CD4-positive, alpha-beta T cell treated with Interleukin-4 for 4 hours (primary cell): Measurements from ENCODE around the gene IVL.

Experiments
- DNase-seq: peaks from one replicate; pipeline ENCODE4 v3.0.0-alpha.2; 2020

The IVL gene

DNA sequence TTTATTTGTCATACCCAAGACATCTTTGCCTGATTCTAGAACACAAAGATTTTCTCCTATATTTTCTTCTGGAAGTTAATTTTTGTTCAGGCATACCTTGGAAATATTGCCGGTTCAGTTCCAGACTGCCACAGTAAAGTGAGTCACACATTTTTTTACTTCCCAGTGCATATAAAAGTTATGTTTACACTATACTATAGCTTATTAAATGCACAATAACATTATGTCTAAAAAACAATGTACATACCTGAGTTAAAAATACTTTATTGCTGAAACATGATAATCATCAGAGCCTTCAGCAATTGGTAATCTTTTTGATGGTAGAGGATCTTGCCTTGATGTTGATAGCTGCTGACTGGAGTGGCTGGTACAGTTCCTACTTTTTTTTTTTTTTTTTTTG is 20.2 kb upstream of the IVL start:
- no peak for DNase-seq

DNA sequence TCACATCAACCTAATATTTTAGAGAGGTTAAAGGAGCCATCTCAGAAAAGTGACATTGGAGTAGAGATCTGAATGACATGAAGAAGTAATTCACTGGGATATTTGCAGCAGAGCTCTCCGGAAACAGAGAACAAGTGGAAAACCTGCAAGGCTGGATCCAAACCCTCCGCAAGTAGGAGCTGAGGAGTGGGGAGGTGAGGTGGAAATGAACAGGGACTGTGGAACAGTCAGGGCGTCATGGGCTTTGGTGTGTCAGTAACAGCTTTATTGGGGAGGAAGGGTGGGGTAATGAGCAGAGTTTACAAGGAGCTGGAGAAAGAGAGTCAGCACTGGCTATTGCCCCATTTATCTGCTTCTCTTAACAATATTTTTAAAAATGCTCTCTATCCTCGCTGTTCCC is 9.3 kb upstream of the IVL start:
- DNase-seq = no peak

DNA sequence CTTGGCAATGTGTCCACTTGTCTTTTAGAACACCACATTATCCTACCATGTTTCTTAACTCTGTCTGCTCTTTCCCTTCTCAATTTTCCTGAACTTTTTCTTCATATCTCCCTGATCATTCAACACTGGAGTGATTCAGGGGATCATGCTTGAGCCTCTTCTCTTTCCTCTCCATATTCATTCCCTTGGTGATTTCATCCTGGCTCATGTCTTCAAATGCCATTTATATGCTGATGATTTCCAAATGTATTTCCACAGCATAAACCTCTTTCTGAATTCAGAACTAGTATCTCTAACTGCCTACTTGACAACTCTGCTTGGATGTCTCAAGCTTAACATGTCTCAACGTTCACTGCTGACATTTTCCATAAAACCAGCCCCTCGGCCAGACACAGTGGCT is 8.5 kb upstream of the IVL start:
- DNase-seq = no peak

DNA sequence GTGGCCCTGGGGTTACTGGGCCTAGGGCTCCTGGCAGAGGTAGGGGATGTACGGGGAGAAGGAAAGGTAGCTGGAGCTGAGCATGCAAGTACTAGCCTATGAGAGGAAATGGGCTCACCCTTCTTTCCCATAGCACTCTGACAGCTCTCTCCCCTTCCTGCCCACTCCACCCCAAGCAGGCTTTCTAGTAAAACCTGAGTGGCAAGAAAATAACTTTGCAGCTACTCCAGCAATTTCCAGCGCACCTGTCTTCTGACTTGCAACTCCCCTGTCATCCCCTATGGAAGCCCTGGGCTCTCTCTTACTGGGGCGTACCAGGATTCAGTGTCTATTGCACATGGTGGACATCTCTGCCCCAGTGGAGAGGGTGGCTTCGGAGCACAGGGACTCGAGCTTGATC is 6.7 kb upstream of the IVL start:
- no peak for DNase-seq

DNA sequence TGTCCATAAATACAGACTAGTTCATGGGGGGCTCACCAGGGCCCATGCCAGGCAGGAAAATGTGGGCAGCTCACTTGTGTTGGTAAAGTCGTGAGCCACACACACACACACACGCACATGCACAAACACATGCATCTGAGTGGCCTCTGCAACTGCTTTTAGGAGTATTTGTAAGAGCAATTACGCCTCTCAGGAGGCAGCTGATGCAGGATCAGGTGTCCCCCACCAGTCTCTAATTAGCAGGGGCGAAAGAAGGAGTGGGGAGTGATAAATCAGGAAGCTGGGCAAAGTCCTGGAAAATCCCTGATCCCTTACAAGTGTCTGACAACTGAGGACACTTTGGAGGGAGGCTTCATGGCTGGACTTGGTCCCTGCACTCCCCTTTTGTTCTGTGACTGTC is 5.7 kb upstream of the IVL start:
- no peak for DNase-seq

DNA sequence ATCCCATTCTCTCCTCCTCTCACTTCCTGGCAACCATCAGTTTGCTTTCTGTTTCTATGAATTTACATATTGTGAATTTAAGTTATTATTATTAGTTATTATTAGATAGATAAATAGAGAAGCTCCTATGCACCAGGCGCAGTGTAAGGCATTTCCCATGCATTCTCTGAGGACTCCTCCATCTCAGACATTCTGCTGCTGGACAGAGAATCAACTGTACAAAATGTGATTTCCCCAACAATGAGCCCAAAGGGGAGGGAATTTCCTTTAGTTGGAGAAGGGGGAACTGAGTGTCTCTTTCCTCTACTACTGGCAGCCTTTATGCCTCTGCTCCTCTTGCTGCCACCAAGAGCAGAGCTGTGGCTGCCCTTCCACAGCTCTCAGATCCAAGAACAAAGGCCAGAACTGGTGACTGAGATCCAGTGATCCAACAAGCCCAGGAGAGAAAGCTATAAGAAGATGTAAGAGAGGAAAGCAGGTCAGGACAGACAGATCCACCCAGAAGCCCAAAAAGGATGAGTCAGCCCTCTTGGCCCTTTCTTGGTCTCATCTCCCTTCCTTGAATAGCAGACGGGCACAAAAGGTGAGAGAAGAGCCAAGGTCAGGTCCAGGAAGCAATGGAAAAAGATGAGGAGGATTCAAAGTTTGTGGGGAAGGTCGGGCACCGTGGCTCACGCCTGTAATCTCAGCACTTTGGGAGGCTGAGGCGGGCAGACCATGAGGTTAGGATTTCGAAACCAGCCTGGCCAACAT is 3.5 kb upstream of the IVL start:
- no peak for DNase-seq

DNA sequence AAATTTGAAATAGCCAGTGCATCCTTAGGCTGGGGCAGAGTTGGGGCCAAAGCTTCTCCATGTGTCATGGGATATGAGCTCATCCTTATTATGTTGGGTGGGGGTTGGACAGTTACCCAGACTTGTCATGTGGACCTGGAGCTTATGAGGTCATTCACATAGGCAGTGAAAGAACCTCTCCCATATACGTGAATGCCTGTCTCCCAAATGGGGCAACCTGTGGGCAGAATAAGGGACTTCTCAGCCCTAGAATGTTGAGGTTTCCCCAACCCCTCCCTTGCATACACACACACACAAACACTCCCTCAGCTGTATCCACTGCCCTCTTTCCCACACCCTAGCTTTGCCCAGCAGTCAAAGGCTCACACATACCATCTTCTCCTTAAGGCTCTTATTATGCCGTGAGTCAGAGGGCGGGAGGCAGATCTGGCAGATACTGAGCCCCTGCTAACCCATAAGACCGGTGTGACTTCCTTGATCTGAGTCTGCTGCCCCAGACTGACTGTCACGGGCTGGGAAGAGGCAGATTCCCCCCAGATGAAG is 2.3 kb upstream of the IVL start:
- DNase-seq = no peak

DNA sequence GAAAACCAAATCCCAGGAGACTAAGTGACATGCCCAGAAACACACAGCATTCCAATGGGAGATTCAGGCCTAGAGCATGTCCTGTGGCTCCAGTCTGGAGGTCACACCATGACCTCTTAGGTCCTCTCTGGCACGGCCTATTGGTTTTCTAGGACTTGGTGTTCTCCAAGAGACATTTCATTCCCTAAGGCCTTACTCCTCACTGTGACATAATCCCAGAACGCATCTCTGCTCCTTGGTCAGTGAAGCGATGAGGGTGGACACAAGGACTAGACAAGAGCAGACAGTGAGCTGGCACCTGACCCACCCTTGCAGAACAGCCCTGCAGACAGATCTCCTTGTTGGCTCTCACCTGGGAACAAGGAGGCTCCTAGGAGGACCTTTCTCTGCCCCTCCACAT is 860 bp downstream of the IVL start:
- DNase-seq = no peak

DNA sequence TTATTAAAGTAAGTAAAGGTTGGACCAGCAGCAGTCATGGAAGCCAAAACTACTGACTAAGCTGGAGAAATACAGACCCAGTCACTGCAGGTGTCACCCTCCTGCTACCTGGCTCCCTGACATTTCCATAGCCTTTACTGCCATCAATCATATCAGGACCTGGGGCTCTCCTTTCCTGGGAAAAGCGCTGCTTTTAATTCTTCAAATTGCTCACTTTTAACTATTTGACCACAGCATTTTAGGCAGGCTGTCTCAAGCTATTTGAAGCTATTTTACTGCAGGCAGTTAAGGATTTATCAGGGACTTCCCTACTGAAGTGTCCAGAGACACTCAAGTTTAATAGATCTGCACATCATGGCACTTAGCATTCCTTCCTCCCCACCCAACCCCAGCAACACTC is 4.1 kb downstream of the IVL start:
- no peak for DNase-seq

DNA sequence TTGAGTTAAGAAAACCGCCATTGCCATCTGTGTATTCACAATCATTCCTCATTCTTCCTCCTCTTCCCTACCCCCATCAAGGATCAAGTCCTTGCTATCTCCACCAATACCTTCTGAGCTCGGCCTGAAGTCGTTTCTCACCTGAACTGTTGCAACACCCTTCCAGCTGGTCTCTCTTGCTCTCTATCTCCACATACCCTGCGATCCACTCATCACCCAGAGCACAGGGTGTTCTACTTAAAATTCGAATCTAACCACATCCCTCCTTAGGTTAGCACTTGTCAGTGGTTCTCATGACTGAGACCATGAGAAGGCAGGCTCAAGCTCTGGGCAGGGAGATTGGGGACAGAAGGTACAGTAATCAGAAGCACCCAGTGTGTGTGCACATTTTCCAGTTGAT is 4.6 kb downstream of the IVL start:
- no peak for DNase-seq

DNA sequence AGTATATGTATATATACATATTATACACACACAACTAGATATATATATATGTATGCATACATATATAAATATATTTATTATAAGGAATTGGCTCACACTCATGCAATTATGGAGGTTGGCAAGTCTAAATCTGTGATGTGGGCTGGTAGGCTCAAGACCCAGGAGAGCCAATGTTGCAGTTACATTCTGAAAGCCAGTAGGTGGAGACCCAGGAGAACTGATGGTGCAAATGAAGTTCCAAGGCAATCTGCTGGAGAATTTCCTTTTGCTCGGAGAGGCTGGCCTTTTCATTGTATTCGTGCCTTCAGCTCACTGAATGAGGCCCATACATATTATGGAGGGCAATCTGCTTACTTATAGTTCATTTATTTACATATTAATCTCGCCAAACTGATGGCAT is 9.4 kb downstream of the IVL start:
- no peak for DNase-seq

DNA sequence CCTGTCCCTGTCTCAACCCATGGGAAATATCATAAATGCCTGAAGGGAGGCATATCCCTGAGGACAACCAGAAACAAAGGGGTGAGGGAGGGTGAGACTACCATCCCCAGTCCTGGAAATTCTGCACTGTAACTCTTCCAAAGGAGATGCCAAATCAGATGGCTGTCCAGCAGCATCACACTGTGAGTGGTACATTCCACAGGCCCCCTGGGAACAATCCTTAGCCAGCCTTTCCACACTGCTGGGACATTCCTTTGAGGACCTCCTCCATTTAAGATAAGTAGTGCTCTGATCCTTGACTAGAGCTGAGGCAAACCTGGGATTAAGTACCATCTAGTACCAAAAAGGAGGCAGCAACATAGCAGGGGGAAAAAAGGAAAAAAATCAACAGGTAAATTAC is 10.7 kb downstream of the IVL start:
- no peak for DNase-seq

DNA sequence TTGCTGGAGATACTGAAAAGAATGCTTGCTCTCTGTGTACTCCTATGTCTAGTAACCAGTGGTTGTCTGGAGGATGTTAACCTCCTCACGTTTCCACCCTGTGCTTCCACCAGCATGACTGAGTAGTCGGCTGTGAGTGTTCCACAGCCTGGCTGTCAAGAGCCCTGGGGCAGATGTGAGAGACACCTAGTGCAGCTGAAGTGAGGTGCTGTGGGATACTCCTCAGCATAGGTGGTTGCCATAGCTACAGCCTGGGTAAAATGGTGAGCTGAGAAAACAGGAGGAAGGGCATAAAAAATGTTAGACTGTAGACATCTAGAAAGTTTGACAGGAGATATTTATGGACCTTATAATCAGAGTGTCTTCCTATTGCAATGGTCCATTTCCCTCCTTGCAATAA is 15.8 kb downstream of the IVL start:
- no peak for DNase-seq

DNA sequence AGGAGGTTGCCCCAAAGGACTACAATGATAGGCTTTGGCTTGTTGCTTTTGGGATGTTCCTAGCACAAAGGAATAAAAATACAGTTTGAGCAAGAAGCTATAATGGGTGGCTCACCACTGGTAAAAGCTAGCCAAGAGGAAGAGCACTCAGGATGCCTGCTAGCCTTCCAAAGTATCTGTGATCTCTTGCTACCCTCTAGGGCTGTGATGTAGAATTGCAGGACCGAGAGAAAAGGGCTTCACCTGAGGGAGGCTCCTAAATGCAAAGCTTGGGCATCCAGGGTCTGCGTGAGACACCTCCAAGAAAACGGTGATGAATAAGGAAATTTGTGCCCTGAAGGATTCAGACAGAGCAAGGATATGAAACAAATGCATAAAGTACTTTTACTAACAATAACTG is 17.7 kb downstream of the IVL start:
- DNase-seq = no peak

DNA sequence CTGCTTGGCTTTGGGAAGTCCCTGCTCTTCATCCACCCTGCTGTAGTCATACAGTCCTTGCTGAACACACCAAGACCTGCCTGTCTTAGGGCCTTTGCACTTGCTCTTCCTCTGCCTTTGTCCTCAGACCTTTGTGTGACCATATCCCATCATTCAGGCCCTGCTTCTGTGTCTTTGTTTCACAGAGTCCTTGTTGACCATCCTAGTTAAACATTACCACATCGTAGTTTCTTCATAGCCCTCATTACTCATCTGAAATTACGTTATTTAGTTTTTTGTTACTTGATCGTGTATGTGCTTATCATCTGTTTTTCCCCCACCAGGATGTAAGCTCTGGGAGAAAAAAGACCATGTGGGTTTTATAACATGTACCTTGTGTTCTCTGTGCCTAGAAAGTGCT is 20.3 kb downstream of the IVL start:
- no peak for DNase-seq

DNA sequence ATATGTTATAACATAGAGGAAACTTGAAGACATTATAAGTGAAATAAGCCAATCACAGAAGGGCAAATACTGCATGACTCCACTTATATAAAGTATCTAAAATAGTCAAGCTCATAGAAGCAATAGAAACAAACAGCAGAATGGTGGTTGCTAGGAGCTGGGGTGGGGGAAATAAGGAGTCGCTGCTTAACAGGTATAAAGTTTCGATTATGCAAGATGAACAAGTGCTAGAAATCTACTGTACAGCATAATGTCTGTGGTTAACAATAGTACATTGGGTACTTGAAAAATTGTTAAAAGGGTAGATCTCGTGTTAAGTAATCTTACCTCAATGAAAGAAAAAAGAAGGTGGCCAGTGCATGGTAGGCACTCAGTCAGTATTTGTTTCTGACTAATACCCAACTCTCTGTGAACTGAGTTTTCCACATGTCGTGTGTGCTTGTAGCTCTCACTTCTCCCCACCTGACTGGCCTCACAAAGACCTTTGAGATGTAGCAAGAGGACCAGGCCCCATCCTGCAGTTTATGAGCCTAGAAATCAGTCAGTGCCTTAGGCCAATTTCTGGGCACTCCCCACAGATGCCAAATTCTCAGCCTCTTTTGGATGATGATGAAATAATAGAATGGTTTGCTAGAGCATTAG is 23.9 kb downstream of the IVL start:
- DNase-seq = no peak

DNA sequence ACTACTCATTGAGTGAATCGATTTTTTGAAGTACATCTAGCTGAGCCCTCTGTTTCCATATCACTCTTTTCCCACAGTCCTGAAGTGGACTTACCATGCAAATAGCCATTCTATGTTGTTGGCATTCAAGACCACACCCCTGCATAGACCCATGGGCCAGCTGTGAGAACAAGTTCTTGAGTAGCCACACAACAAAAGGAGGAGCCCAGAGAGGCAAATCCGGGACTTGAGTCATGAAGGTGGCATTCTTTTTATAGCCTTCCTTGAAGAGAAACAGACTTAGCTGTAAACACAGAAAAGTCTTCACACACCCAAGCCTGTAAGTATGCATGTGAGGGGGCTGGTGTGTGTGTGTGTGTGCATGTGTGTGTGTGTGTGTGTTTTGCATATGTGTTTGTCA is 24.9 kb downstream of the IVL start:
- DNase-seq = no peak

DNA sequence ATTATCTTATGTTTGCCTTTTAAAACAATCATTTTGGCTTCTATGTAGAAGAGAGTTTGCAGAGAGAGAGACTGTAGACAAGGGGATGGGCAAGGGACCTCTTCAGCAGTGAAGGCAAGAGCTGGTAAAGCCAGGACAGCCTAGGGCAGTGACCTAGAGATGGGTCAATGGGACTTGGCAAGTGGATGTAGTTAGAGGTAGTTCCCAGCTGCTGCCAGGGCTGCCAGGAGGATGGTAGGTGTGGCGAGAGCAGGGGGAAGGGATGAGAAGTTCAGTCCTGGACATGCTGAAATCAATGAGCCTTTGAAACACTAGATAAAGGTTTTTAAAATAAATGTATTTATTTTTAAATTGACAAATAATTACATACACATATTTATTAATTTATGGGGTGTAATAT is 32.3 kb downstream of the IVL start:
- DNase-seq = no peak

DNA sequence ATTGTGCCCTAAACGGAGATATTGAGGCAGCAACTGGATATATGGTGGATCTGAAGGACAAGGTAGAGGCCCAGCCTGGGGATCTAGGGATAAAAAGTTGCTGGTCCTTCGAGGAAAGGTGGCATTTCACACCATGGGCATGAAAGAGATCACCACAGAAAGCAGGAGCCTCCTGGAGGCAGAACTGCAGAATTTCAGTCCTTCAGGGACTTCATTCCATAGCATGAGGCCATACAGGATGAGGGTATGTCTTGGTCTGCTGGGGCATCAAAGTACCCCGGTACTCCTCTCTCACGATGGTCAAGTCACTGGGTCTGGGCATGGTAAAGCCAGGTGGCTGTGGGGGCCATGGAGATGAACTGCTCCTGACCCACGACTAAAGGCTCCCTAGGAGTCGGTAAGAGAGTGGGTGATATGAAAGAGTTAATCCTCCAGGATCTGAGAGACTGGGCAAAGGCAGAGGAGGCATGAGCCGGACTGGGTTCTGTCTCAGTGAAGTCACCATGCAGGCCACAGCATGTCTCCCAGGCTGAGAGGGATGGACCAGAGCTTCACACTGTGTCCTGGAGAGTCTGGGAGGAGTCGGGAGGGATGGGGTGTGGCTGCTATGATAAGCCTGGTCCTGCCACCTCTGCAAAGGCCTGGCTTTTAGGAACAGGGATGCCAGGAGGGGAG is 32.8 kb downstream of the IVL start:
- no peak for DNase-seq

DNA sequence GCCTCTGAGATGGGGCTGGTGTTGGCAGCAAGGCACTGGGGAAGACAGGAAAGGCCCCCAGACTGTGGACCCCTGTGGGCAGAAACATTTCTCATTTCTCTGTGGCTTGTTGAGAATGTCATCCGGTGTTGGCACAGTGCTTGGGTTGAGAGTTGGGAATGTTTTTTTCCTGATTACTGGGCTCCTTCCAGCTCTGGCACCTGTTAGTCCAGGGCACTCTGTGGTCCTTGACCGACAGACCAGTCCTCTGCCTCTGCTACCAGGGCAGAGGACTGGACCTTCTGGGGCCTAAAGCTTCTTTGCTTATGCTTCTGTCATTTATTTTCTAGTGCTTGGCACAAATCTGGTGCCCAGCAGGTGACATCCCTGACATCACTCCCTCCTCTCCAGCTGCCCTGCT is 33.8 kb downstream of the IVL start:
- DNase-seq = no peak

DNA sequence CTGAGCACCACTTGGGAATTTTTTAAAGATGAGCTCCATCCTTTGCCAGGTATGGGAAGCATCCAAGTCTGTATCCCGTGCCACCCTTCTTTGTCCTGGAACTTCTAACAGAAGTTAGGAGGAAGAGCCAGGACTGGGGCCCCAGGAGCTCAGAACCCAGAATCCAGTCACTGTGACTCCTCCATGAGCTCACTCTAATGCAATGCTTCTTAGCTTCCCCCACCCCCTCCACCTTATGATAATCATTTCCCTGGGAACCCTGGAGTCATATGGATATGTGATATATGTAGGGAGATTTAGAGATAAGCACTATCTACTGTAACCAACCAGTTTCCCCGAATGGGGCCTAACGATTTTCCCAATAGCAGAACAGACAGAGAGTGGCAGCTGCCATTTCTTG is 37.9 kb downstream of the IVL start:
- no peak for DNase-seq

DNA sequence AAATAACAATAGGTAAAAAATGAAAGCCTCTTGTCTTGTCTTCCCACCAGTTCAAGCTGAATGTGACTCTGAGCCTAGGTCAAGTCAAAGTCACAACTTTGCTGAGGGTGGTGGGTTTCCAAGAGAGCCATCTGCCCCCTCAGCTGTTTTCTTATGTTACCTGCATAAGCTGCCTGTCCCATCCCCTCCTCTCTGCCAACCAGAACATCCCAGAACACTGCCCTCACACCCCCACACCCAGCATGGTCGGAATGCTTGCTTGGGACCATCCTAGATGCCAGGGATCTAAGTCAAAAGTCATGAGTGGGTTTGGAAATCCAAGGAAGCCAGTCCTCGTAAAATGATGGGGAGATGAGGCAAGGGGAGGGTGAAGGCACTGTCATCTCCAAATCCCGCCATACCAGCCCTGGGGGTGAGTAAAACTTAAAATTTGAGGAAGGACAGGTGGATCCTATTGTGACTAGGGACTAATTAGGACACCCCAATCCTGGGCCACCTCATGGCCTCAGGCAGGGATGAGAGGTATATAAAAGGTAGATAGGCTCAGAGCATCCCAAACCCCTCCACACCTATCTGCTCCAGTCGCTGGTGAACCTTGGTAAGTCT is 38.4 kb downstream of the IVL start, which contains the start of gene SPRR5:
TSS of gene SPRR5 (plus strand) at position 556 of the 606 bp plus-strand sequence. CDS start 1,349 bp downstream, outside the sequence.
- no peak for DNase-seq

DNA sequence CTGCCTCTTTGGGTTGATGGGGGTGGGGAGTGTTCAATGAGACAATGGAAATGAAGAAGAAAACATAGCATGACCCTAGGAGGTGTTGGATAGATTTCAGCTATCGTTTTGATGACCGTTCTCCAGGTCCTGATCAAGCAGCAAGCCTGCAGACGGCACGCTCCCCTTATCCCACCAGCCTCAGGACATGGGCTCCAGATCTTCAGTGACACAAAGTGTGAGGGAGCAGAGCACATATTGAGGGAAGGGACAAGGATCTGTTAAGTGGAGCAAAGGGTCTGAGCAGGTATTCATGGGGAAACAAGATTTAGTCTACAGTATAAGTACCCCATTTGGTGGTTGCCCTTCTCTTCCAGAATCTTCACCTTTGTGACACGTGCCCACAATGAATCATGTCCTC is 43.4 kb downstream of the IVL start:
- no peak for DNase-seq

DNA sequence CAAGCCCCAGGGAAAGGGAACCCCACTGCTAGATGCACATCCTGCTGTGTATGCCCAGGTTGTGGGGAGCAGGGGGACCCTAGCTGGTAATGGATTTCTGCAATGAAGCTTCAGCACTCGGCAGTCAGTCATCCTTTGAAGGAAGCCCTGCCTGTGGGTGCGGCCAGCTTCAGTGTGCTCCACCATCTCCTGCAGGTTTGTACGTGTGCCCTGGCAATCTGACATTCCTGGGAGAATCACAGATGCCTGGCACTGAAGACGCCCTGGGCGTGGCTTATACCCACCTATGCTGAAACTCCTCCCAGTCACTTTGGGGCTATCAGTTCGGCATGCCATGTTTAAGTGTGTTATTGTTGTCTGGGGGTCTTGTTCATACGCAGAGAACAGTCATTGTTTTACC is 45.4 kb downstream of the IVL start:
- DNase-seq = no peak
